ENCODE results near the gene UTF1. TPM values are rescaled to one million over a fixed set of nuclear protein-coding genes. Genes with fewer than 3 reads are reported as not detected.
"Not testable (repeated sequence)": the region's sequence is repeated elsewhere in the genome, so short reads cannot be mapped to it uniquely, and the experiment has no call there.

Gene UTF1
- total and polyA plus RNA-seq, 4 donors, result 0.06 to 0.52 TPM; not detected in 2

DNA sequence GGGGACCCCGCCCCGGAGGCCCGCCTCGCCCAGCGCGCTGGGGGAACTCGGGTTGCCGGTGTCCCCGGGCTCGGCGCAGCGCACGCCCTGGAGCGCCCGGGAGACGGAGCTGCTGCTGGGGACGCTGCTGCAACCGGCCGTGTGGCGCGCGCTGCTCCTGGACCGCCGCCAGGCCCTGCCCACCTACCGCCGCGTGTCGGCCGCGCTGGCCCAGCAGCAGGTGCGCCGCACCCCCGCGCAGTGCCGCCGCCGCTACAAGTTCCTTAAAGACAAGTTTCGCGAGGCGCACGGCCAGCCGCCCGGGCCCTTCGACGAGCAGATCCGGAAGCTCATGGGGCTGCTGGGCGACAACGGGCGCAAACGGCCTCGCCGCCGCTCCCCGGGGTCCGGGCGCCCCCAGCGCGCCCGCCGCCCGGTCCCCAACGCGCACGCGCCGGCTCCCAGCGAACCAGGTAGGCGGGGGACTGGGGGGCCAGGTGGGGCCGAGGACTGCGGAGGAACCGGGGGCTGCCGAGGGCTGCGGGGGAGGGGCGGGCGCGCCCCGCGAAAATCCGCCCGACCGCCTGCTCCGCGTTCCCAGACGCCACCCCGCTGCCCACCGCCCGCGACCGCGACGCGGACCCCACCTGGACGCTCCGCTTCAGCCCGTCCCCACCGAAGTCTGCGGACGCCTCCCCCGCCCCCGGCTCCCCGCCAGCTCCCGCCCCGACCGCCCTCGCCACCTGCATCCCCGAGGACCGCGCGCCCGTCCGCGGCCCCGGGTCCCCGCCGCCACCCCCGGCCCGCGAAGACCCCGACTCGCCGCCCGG lies 574 bp downstream of the UTF1 start:
- H3K36me3 ChIP-seq (ENCODE audit: control insufficient read depth in 4 of 4, insufficient read depth in 4 of 4, low read length in 4 of 4), result no peaks in the 10 kb centered on the region
- no peak for ATAC-seq (ENCODE audit: insufficient read depth, low FRiP score)
- no peak overlapping the region for H3K9ac ChIP-seq (ENCODE audit: insufficient read depth in 1 of 2, low read length in 2 of 2)
- no peak overlapping the region for H3K27ac ChIP-seq (ENCODE audit: low read depth in 1 of 2, low read length in 1 of 2)
- WGBS, 2 donors, result 3% methylated on average over 60 to 122 of the region's 122 CpGs
- peaks cover 0 to 7% (median 0%) of the 10 kb centered on the region in 5 donors for H3K4me1 ChIP-seq (ENCODE audit: control insufficient read depth in 5 of 5, insufficient read depth in 5 of 5, low read length in 5 of 5)
- TF ChIP-seq, protein P1, sequence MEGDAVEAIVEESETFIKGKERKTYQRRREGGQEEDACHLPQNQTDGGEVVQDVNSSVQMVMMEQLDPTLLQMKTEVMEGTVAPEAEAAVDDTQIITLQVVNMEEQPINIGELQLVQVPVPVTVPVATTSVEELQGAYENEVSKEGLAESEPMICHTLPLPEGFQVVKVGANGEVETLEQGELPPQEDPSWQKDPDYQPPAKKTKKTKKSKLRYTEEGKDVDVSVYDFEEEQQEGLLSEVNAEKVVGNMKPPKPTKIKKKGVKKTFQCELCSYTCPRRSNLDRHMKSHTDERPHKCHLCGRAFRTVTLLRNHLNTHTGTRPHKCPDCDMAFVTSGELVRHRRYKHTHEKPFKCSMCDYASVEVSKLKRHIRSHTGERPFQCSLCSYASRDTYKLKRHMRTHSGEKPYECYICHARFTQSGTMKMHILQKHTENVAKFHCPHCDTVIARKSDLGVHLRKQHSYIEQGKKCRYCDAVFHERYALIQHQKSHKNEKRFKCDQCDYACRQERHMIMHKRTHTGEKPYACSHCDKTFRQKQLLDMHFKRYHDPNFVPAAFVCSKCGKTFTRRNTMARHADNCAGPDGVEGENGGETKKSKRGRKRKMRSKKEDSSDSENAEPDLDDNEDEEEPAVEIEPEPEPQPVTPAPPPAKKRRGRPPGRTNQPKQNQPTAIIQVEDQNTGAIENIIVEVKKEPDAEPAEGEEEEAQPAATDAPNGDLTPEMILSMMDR (IDR thresholded peaks at IDR 0.05; ENCODE audit: control extremely low read depth, extremely low read depth), result no peak
- peak; percentile 22 to 47 (median 46) for DNase-seq
- peaks cover 0 to 7% (median 0%) of the 10 kb centered on the region in 4 donors for H3K9me3 ChIP-seq (ENCODE audit: control insufficient read depth in 4 of 4, insufficient read depth in 3 of 4, low read length in 3 of 4)
- H3K27me3 ChIP-seq (ENCODE audit: control insufficient read depth in 3 of 3, insufficient read depth in 3 of 3, low read length in 2 of 3), result peaks cover 35 to 56% (median 36%) of the 10 kb centered on the region in 3 donors
- H3K4me3 ChIP-seq, result no peak overlapping the region

DNA sequence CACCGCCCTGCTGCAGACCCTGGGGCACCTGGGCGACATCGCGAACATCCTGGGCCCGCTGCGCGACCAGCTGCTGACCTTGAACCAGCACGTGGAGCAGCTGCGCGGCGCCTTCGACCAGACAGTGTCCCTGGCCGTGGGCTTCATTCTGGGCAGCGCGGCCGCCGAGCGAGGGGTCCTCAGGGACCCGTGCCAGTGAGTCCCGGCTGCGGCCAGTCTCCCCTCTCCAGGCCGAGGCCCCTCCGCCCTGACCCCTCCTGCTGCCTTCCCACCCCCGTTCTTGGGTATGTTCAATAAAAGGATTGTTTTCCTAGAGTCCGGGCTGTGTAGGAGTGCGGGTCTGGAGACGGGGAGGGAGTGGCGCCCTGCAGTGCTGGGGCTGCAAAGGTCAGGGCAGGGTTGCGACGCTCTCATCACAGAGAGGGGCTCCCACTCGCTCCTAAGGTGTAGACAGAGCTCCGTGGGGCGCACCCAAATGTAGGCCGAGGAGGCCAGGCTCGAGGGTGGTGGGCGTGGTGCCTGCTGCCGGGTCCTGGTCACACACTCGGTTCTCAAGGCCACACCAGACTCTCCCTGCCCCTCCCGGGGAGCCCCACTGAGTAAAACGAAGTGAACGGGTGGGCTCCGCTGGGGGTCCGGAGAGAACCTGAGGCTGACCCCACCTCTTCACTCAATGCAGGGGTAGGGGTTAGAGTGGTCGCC lies 1.4 kb downstream of the UTF1 start:
- WGBS, 2 donors, result 22 to 23% methylated on average over 41 to 44 of the region's 44 CpGs
- H3K4me1 ChIP-seq (ENCODE audit: control insufficient read depth in 5 of 5, insufficient read depth in 5 of 5, low read length in 5 of 5), result peaks cover 0 to 9% (median 0%) of the 10 kb centered on the region in 5 donors
- H3K9ac ChIP-seq (ENCODE audit: insufficient read depth in 1 of 2, low read length in 2 of 2), result no peak overlapping the region
- no peak overlapping the region for H3K4me3 ChIP-seq
- DNase-seq, result no peak
- H3K36me3 ChIP-seq (ENCODE audit: control insufficient read depth in 4 of 4, insufficient read depth in 4 of 4, low read length in 4 of 4), result no peaks in the 10 kb centered on the region
- H3K9me3 ChIP-seq (ENCODE audit: control insufficient read depth in 4 of 4, insufficient read depth in 3 of 4, low read length in 3 of 4), result peaks cover 0 to 5% (median 0%) of the 10 kb centered on the region in 4 donors
- peaks cover 36 to 58% (median 39%) of the 10 kb centered on the region in 3 donors for H3K27me3 ChIP-seq (ENCODE audit: control insufficient read depth in 3 of 3, insufficient read depth in 3 of 3, low read length in 2 of 3)
- H3K27ac ChIP-seq (ENCODE audit: low read depth in 1 of 2, low read length in 1 of 2), result no peak overlapping the region
- no peak for ATAC-seq (ENCODE audit: insufficient read depth, low FRiP score)
- TF ChIP-seq, protein P1 (IDR thresholded peaks at IDR 0.05; ENCODE audit: control extremely low read depth, extremely low read depth), result no peak

DNA sequence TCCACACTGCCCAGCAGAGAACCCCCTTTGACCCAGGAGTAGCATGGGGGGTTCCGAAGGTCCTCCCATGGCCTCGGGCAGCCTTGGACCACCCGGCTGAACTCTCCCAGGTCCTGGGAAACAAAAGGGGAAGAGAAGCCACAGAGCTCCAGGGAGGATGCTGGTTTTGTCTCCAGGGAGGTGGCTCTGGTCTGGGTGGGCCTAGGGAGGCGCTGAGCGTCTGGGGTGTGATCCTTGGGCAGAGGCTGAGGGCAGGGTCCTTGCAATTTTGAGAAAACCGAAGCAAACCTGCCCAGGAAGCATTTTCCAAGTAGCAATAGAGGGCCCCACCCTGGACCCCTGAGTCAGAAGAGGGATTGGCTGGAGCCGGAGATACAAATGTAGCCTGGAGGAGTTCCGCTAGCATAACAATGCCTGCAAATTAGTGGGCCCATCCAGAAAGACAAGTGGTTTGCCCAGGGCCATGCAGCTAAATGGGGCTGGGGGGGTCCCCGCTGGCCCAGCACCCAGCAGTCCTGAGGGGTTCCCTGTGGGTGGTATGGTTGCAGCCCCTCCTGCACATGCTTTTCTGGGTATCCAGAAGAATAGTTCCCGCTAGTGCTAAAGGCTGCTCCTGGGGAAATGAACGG lies 2.0 kb downstream of the UTF1 start:
- Histone ChIP-seq H3K9ac (ENCODE audit: insufficient read depth in 1 of 2, low read length in 2 of 2) (no peak overlapping the region), H3K36me3 (ENCODE audit: control insufficient read depth in 4 of 4, insufficient read depth in 4 of 4, low read length in 4 of 4) (no peaks in the 10 kb centered on the region), H3K4me1 (ENCODE audit: control insufficient read depth in 5 of 5, insufficient read depth in 5 of 5, low read length in 5 of 5) (peaks cover 0 to 15% (median 0%) of the 10 kb centered on the region in 5 donors), H3K27me3 (ENCODE audit: control insufficient read depth in 3 of 3, insufficient read depth in 3 of 3, low read length in 2 of 3) (peaks cover 37 to 56% (median 39%) of the 10 kb centered on the region in 3 donors), H3K9me3 (ENCODE audit: control insufficient read depth in 4 of 4, insufficient read depth in 3 of 4, low read length in 3 of 4) (peaks cover 0 to 7% (median 0%) of the 10 kb centered on the region in 4 donors), H3K4me3 (no peak overlapping the region), H3K27ac (ENCODE audit: low read depth in 1 of 2, low read length in 1 of 2) (no peak overlapping the region)
- ATAC-seq (ENCODE audit: insufficient read depth, low FRiP score), result no peak
- no peak for DNase-seq
- 53 to 60% methylated on average over 11 of the region's 11 CpGs for WGBS, 2 donors
- TF ChIP-seq, protein P1 (IDR thresholded peaks at IDR 0.05; ENCODE audit: control extremely low read depth, extremely low read depth), result no peak

DNA sequence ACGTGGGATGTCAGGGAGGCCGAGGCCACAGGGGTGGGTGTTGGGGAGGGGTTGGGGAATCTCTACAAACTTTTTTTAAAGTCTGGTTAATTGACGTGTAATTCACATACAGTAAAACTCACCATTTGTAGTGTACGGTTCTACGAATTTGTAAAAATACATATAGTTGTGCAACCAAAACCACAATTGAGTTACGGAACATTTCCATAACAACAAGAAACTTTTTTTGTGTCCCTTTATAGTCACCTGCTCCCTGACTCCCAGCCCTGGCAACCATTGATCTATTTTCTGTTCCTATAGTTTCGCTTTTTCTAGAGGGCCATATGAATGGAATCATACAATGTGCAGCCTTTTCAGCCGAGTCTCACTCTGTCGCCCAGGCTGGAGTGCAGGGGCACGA lies 4.8 kb downstream of the UTF1 start:
- ATAC-seq (ENCODE audit: insufficient read depth, low FRiP score); H3K36me3 ChIP-seq (ENCODE audit: control insufficient read depth in 4 of 4, insufficient read depth in 4 of 4, low read length in 4 of 4); H3K4me3 ChIP-seq; H3K27ac ChIP-seq (ENCODE audit: low read depth in 1 of 2, low read length in 1 of 2); H3K9ac ChIP-seq (ENCODE audit: insufficient read depth in 1 of 2, low read length in 2 of 2); H3K9me3 ChIP-seq (ENCODE audit: control insufficient read depth in 4 of 4, insufficient read depth in 3 of 4, low read length in 3 of 4); DNase-seq: not testable (repeated sequence)
- peaks cover 0 to 21% (median 0%) of the 10 kb centered on the region in 5 donors for H3K4me1 ChIP-seq (ENCODE audit: control insufficient read depth in 5 of 5, insufficient read depth in 5 of 5, low read length in 5 of 5)
- H3K27me3 ChIP-seq (ENCODE audit: control insufficient read depth in 3 of 3, insufficient read depth in 3 of 3, low read length in 2 of 3), result peaks cover 35 to 67% (median 38%) of the 10 kb centered on the region in 3 donors
- WGBS, 2 donors, result 32 to 42% methylated on average over 7 to 8 of the region's 10 CpGs
